T47D (cell line): ENCODE measurements around the gene ANKRD44.

Experiments used
- DNase-seq, 2 experiments: peaks; one replicate each; pipeline versions ENCODE4 v3.0.0 to v3.0.0-alpha.2; 2011 to 2012; ENCODE audit warnings: low read depth in 1 of 2, low spot score in 1 of 2
- JUND ChIP-seq: IDR thresholded peaks from 2 replicates; pipeline ENCODE4 v1.6.1; 2012; ENCODE audit warnings: low read depth
- in situ Hi-C: cut with HindIII; loops from 2 replicates; pipeline ENCODE4 v1.10.0; 2016; ENCODE audit warnings: low sequenced_read_pairs, low pct_unique_long_range_greater_than_20kb

The ANKRD44 gene

GRCh38 chr2:196968516-196968915 lies 342.1 kb downstream of the ANKRD44 start:
- in situ Hi-C loops: no loop called here
- TF ChIP-seq JUND: no peak
- DNase-seq: no peak

GRCh38 chr2:196967775-196968174 lies 342.8 kb downstream of the ANKRD44 start:
- no peak for DNase-seq
- in situ Hi-C loops: no loop called here
- no peak for TF ChIP-seq JUND

DNA sequence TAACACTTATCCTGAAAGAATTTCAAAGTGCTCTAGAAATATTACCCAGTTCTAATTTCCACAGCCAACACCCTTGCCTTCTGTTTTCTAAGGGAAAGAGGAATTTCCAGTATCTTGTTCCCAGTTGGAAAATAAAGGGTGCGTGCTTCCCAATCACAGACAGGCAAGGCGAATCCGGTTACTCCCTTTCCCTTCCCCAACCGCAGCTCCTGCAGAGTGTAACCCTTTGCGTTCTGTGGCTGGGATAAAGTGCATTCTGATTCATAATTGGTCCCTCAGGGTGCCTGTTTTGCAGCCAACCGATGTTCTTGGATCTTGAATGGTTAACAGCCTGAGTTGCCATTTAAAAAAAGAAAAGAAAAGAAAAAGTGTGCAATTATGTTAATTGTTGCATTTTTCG lies 343.5 kb downstream of the ANKRD44 start:
- no peak for TF ChIP-seq JUND
- in situ Hi-C loops: no loop called here
- peak in 1 of 2 experiments; percentile 60 for DNase-seq

GRCh38 chr2:196966061-196966460 lies 344.5 kb downstream of the ANKRD44 start:
- DNase-seq: no peak
- TF ChIP-seq JUND: no peak
- in situ Hi-C loops: no loop called here

DNA sequence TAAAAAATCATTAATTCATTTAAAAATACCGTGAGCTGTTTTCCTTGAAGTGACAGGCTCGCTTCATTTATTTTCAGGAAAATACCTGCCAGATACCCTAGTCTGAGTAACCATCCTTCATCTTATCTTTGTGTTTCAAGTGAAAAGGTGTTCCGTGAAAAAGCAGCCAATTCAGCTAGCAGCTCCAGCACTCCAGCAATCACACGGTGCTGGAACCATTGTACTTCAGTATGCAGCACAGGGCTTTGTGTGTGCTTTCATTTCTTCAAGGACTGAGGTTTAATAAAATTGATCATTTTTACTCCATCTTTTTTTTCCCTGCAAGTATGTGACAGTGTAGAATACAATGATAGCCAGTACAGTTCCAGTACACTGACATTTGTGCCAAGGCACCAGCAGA lies 344.9 kb downstream of the ANKRD44 start:
- no peak for TF ChIP-seq JUND
- in situ Hi-C loops: no loop called here
- DNase-seq: no peak

- no peak for TF ChIP-seq JUND
- DNase-seq: no peak
- in situ Hi-C loops: no loop called here
Observed at GRCh38 chr2:196963961-196964360, 346.6 kb downstream of the ANKRD44 start.

DNA sequence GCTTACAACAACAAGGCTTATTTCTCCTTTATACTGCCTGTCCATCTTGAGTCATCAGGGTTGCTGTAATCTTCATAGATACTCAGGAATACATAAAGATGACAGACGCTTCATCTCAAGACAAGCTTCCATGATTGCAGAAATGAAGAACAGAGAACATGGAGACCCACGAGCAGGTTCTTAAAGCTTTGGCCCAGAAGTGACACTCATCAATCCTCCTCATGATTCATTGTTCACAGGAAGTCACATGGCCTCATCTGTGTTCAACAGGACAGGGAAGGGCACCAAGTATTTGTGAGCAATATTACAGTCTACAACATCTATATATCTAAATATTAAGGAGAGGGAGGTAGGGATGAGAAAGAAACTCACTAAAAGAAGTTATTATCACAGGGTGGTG lies 347.5 kb downstream of the ANKRD44 start:
- in situ Hi-C loops: no loop called here
- no peak for TF ChIP-seq JUND
- no peak for DNase-seq

DNA sequence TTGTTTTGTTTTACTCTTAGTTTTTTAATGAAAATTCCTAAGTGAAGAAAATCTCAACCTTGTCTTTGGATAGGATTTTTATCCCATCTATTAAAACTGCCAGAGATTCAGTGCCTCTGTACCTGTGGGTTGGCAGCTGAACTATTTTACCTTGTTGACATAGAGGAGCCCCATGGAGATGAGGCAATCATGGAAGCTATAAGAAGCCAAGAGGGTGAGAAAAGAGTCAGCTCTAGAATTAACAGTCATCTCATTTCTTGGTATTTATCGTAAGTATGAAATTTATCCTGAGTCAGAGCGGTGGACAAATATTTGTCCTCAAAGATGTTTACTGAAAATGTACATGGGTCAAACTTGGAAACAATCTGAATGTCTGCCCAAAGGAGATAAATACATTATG lies 348.3 kb downstream of the ANKRD44 start:
- no peak for DNase-seq
- no peak for TF ChIP-seq JUND
- in situ Hi-C loops: no loop called here

DNA sequence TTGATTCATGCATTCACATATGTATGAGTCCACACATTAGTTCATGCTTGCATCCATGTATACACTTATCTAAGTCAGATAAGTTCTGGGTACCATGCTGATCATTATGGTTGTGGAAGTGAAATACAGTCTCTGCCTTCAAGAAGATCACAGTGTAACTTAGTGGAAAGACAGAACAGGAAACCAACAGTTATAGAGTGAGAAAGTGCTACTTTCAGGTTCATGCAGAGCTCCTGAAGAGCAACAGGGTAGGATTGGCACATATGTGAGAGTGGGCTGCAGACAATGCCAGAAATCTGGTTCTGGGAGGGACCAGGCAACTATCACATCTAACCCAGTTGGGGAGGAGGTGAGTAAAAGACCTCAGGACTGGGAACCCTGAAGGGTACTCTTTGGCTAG lies 348.7 kb downstream of the ANKRD44 start:
- DNase-seq: no peak
- in situ Hi-C loops: no loop called here
- no peak for TF ChIP-seq JUND

DNA sequence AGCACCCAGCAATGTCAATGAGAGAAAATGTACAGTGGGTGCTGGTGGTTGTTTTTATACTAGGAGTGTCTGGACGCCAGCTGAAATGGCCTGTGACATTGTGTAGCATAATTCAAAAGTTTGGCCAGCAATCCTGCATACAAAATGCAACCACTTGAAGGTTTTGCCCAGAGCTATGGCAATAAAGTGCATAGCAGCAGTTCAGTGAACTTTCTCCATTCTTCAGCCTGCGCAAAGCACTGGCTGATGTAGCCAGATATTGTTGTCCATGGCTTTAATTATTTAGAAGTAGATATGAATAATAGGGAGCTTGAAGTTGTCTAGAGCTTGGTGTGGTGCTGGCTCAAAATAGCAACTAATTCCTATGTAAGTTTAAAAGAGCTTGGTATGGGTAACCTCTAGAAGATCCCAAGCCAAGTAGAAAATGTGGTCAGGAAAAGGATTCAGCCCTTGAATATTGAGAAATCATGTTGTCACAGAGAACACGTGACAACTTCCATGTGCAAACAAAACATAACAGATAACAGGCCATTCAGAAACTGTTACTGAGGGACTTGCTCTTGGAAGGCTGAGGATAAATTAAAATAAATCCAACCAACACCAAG lies 350.7 kb downstream of the ANKRD44 start:
- in situ Hi-C loops: no loop called here
- TF ChIP-seq JUND: no peak
- DNase-seq: no peak

GRCh38 chr2:196959281-196959680 lies 351.3 kb downstream of the ANKRD44 start:
- in situ Hi-C loops: no loop called here
- no peak for DNase-seq
- TF ChIP-seq JUND: no peak

- DNase-seq: no peak
- TF ChIP-seq JUND: no peak
- in situ Hi-C loops: no loop called here
Observed at GRCh38 chr2:196957881-196958525, 352.6 kb downstream of the ANKRD44 start.

DNA sequence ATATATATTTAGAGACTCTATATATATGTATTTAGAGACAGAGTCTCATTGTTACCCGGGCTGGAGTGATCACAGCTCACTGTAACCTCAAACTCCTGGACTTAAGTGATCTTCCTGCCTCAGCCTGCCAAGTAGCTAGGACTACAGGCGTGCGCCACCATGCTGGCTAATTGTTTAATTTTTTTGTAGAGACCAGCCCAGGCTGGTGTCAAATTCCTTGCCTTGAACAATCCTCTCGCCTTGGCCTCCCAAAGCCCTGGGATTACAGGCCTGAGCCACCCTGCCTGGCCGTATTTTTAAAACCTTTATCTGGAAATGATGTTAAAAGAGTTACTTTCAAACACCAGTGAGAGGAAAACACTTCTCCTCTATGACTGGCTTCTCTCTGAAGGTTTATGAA lies 353.1 kb downstream of the ANKRD44 start:
- no peak for DNase-seq
- in situ Hi-C loops: no loop called here
- TF ChIP-seq JUND: no peak

DNA sequence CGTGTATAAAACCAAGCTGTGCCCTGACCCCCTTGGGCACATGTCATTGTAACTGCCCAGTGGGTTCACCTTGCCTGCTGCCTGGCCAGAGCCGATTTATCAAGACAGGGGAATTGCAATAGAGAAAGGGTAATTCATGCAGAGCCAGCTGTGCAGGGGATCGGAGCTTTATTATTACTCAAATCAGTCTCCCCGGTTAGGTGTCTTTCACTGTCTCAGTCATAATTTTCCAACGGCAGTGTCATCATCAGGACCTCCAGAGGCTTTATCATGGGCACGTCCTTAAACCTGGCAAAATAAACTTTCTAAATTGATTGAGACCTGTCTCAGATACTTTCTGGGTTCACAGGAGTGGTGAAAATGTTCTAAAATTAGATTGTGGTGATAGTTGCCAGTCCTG lies 354.5 kb downstream of the ANKRD44 start:
- no peak for DNase-seq
- in situ Hi-C loops: no loop called here
- TF ChIP-seq JUND: no peak

DNA sequence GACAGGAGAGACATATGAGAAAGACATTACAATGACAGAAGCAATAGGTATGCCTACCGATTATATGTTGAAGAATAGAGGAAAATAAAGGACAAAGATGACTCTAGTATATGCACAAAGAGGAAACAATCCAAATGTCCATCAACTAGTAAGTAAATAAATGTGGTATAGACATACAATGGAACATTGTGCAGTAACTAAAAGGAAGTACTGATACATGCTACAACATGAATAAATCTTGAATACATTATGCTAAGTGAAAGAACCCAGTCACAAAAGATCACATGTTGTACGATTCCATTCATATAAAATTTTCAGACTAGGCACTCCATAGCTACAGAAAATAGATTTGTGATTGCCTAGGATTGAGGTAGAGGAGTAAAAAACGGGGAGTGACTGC lies 355.5 kb downstream of the ANKRD44 start:
- in situ Hi-C loops: no loop called here
- TF ChIP-seq JUND: no peak
- no peak for DNase-seq
